Measurements from ENCODE around the gene HSPA12A. TPM values are rescaled to one million over a fixed set of nuclear protein-coding genes. Genes with fewer than 3 reads are reported as not detected.

The HSPA12A gene
- total RNA-seq = 22.5 TPM
- long read RNA-seq, full-length matches to known transcripts = 7 of 19 reads
- long read RNA-seq, partial matches to known transcripts = 5 of 19 reads
- long read RNA-seq, other reads (novel, unspliced or antisense) = 7 of 19 reads

GRCh38 chr10:116742367-116743265 is at the start of gene HSPA12A:
Gene HSPA12A, minus strand, starts transcription at chr10:116742566. Its CDS starts 97 bp downstream, at chr10:116742469.
- DNase-seq (peak; percentile 90), ATAC-seq (peak; percentile 96)
- intact Hi-C loops (cut with micrococcal nuclease) = no loop called here

GRCh38 chr10:116791241-116791640 is 48.9 kb upstream of the HSPA12A start:
- DNase-seq (no peak), ATAC-seq (no peak)
- intact Hi-C loops (cut with micrococcal nuclease) = no loop called here

GRCh38 chr10:116787893-116788665 is 45.7 kb upstream of the HSPA12A start:
- intact Hi-C loops (cut with micrococcal nuclease) = loop anchor here (5.0 kb wide), 1 partner anchor 106 kb away; no protein-coding TSS in a partner anchor
- ATAC-seq (peak; percentile 91), DNase-seq (peak; percentile 88)

GRCh38 chr10:116787053-116787659 is 44.8 kb upstream of the HSPA12A start:
- no peak for DNase-seq
- no peak for ATAC-seq
- intact Hi-C loops (cut with micrococcal nuclease) = loop anchor here (5.0 kb wide), 1 partner anchor 105 kb away; no protein-coding TSS in a partner anchor

GRCh38 chr10:116785867-116786266 is 43.5 kb upstream of the HSPA12A start:
- ATAC-seq (no peak), DNase-seq (no peak)
- intact Hi-C loops (cut with micrococcal nuclease) = loop anchor here (5.0 kb wide), 1 partner anchor 104 kb away; no protein-coding TSS in a partner anchor

GRCh38 chr10:116785282-116785681 is 42.9 kb upstream of the HSPA12A start:
- DNase-seq = no peak
- intact Hi-C loops (cut with micrococcal nuclease) = loop anchor here (5.0 kb wide), 1 partner anchor 103 kb away; no protein-coding TSS in a partner anchor
- no peak for ATAC-seq

GRCh38 chr10:116784651-116785050 is 42.3 kb upstream of the HSPA12A start:
- DNase-seq (no peak), ATAC-seq (no peak)
- intact Hi-C loops (cut with micrococcal nuclease) = loop anchor here (5.0 kb wide), 1 partner anchor 102 kb away; no protein-coding TSS in a partner anchor

- ATAC-seq (no peak), DNase-seq (no peak)
- intact Hi-C loops (cut with micrococcal nuclease) = no loop called here
Observed at GRCh38 chr10:116784035-116784434, 41.7 kb upstream of the HSPA12A start.

- DNase-seq (no peak), ATAC-seq (peak; percentile 35)
- intact Hi-C loops (cut with micrococcal nuclease) = no loop called here
Observed at GRCh38 chr10:116783011-116783655, 40.8 kb upstream of the HSPA12A start.

- intact Hi-C loops (cut with micrococcal nuclease) = no loop called here
- no peak for DNase-seq
Observed at GRCh38 chr10:116781370-116781884, 39.1 kb upstream of the HSPA12A start.

GRCh38 chr10:116780691-116781205 is 38.4 kb upstream of the HSPA12A start:
- intact Hi-C loops (cut with micrococcal nuclease) = no loop called here
- DNase-seq (no peak), ATAC-seq (no peak)

More at GRCh38 chr10:116781370-116781884, 39.1 kb upstream of the HSPA12A start:
- no peak for ATAC-seq

GRCh38 chr10:116779076-116779687 is 36.8 kb upstream of the HSPA12A start:
- ATAC-seq (no peak), DNase-seq (no peak)
- intact Hi-C loops (cut with micrococcal nuclease) = no loop called here

- intact Hi-C loops (cut with micrococcal nuclease) = no loop called here
- ATAC-seq = no peak
- no peak for DNase-seq
Observed at GRCh38 chr10:116777006-116777405, 34.6 kb upstream of the HSPA12A start.

- ATAC-seq (no peak), DNase-seq (no peak)
- intact Hi-C loops (cut with micrococcal nuclease) = no loop called here
Observed at GRCh38 chr10:116775488-116776400, 33.4 kb upstream of the HSPA12A start.

- intact Hi-C loops (cut with micrococcal nuclease) = no loop called here
- DNase-seq (no peak), ATAC-seq (no peak)
Observed at GRCh38 chr10:116774728-116775151, 32.4 kb upstream of the HSPA12A start.

- intact Hi-C loops (cut with micrococcal nuclease) = no loop called here
- DNase-seq (no peak), ATAC-seq (no peak)
Observed at GRCh38 chr10:116772909-116773705, 30.7 kb upstream of the HSPA12A start.

All from left ventricle myocardium superior (tissue), 1 donor.